Progenitor cell of endocrine pancreas (in vitro differentiated cells): ENCODE measurements around the gene C1R. TPM values are rescaled to one million over a fixed set of nuclear protein-coding genes. Genes with fewer than 3 reads are reported as not detected.

ENCODE experiments used
- DNase-seq: peaks from one replicate; pipeline ENCODE4 v3.0.0; 2021; ENCODE audit warnings: low spot score; ENCODE audit not compliant: unreplicated experiment
- H3K27ac Mint-ChIP-seq: 2 replicates; pipeline ENCODE4 v1.8.0; 2021; ENCODE audit warnings: mild to moderate bottlenecking, moderate library complexity, mixed read lengths
- H3K27me3 Mint-ChIP-seq: 2 replicates; pipeline ENCODE4 v1.8.0; 2021; ENCODE audit warnings: mixed read lengths
- H3K36me3 Mint-ChIP-seq: 2 replicates; pipeline ENCODE4 v1.8.0; 2022; ENCODE audit warnings: mixed read lengths; ENCODE audit not compliant: insufficient read depth
- H3K4me1 Mint-ChIP-seq: 2 replicates; pipeline ENCODE4 v1.8.0; 2021; ENCODE audit warnings: low read depth, mixed read lengths
- H3K4me3 Mint-ChIP-seq: 2 replicates; pipeline ENCODE4 v1.8.0; 2021; ENCODE audit warnings: low read depth, mild to moderate bottlenecking, moderate library complexity, mixed read lengths
- H3K9me3 Mint-ChIP-seq: 2 replicates; pipeline ENCODE4 v1.8.0; 2021; ENCODE audit warnings: low read depth, mixed read lengths
- total RNA-seq: library from RNA; stranded (reverse); gene quantifications from 2 replicates; pipeline ENCODE4 v1.2.1, GENCODE V29; 2021
- TF ChIP-seq, protein P1 (sequence below): fragments of 200-600 bp; sonication (generic); IDR thresholded peaks from one replicate; pipeline ENCODE4 v1.5.0; 2021; ENCODE audit warnings: antibody characterized with exemption, mild to moderate bottlenecking; ENCODE audit not compliant: unreplicated experiment

C1R gene
- total RNA-seq, 1 donor from 2014 or later: 10.2 TPM

DNA sequence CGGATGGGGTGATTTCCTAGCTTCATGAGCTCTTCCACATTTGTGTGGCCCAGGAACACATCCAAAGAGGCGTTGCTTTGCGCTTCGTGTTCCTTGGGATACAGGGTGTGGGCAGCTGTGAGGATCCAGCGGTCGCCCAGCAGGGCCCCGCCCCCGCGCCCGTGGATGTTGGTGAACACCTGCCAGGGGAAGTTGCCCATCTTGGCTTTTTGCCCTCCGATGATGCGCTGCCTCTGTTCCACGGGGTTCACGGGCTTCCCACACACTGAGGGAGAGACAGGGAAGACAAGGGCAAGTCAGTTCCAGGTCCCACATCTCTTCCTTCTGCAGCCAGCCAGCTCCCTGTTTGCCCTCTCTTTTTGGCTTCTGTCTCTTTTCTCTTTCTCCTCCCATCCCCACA, 11.2 kb downstream of the C1R start:
- H3K27me3 Mint-ChIP-seq: peaks cover 8% of the 10 kb centered on the region
- H3K9me3 Mint-ChIP-seq: peaks cover 6% of the 10 kb centered on the region
- H3K36me3 Mint-ChIP-seq: peaks cover 4% of the 10 kb centered on the region
- DNase-seq: no peak
- no peak overlapping the region for H3K27ac Mint-ChIP-seq
- H3K4me1 Mint-ChIP-seq: no peaks in the 10 kb centered on the region
- TF ChIP-seq, protein P1, sequence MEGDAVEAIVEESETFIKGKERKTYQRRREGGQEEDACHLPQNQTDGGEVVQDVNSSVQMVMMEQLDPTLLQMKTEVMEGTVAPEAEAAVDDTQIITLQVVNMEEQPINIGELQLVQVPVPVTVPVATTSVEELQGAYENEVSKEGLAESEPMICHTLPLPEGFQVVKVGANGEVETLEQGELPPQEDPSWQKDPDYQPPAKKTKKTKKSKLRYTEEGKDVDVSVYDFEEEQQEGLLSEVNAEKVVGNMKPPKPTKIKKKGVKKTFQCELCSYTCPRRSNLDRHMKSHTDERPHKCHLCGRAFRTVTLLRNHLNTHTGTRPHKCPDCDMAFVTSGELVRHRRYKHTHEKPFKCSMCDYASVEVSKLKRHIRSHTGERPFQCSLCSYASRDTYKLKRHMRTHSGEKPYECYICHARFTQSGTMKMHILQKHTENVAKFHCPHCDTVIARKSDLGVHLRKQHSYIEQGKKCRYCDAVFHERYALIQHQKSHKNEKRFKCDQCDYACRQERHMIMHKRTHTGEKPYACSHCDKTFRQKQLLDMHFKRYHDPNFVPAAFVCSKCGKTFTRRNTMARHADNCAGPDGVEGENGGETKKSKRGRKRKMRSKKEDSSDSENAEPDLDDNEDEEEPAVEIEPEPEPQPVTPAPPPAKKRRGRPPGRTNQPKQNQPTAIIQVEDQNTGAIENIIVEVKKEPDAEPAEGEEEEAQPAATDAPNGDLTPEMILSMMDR: no peak
- no peak overlapping the region for H3K4me3 Mint-ChIP-seq

DNA sequence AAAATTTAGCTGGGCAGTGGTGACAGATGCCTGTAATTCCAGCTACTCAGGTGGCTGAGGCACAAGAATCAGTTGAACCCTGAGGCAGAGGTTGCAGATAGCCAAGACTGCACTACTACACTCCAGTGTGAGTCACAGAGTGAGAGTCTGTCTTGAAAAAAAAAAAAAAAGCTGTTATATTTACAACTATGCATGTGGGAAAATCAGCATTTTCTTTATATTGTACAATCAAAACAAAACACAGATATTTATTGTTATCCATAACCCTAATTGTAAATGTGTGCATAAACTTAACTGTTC, 12.5 kb downstream of the C1R start:
- Mint-ChIP-seq H3K4me1 (no peaks in the 10 kb centered on the region), H3K4me3 (no peak overlapping the region), H3K27me3 (peaks cover 14% of the 10 kb centered on the region), H3K9me3 (peaks cover 6% of the 10 kb centered on the region), H3K36me3 (peaks cover 4% of the 10 kb centered on the region), H3K27ac (no peak overlapping the region)
- no peak for DNase-seq
- TF ChIP-seq, protein P1: no peak

DNA sequence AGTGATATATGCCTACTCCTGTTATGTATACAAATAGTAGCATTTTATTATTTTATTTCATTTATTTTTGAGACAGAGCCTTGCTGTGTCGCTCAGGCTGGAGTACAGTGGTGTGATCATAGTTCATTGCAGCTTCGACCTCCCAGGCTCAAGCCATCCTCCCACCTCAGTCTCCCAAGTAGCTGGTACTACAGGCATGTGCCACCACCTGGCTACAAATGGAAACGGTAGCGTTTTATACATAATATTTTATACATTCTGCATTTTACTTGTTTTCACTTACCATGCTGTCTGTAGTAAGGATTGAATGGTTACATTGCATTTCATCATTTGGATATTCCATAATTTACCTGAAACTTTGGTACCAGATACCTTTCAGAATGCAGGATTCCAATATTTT, 14.1 kb downstream of the C1R start:
- TF ChIP-seq, protein P1: no peak
- Mint-ChIP-seq H3K36me3 (peaks cover 2% of the 10 kb centered on the region), H3K27ac (no peak overlapping the region), H3K4me1 (no peaks in the 10 kb centered on the region), H3K4me3 (no peak overlapping the region), H3K9me3 (peaks cover 3% of the 10 kb centered on the region), H3K27me3 (peaks cover 18% of the 10 kb centered on the region)
- no peak for DNase-seq

DNA sequence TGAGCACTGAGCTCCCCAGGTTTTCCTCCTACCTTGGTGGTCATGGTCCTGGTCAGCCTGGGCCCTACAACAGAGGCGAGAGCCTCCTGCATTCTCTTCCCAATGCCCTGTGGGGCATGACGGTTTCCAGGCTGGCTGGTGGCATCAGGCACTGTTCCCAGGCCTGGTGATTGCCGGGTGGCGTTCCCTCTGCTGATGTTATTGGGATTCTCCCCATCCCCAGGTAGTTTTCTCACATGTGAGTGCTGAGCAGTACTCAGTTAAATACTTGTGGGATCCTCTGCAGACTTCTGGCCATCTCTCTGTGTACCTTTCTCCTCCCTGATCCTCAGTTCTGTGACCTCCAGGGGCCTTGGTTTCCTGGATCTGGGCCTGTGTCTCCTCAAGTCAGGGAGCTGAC, 15.8 kb downstream of the C1R start:
- Mint-ChIP-seq H3K36me3 (no peaks in the 10 kb centered on the region), H3K27me3 (peaks cover 26% of the 10 kb centered on the region), H3K9me3 (no peaks in the 10 kb centered on the region), H3K27ac (no peak overlapping the region), H3K4me3 (no peak overlapping the region), H3K4me1 (no peaks in the 10 kb centered on the region)
- TF ChIP-seq, protein P1: no peak
- DNase-seq: no peak

DNA sequence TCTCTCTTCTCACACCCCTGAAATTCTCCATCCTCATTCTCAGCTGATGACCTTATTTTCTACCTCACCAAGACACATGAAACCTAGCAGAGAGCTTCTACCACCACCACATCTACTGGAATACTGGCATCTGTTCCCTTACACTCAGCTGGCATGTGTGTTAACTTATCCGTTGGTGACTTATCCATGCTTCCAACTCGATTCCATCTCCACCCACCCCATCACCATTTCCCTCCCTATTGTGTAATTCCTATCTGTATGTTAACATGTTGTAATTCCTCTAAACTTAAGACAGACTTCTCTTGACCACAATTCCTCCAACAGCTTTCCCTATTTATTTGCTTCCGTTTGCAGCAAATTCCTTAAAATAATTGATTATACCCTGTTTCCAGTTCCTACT, 16.3 kb downstream of the C1R start:
- H3K4me3 Mint-ChIP-seq: no peak overlapping the region
- H3K27me3 Mint-ChIP-seq: peaks cover 26% of the 10 kb centered on the region
- TF ChIP-seq, protein P1: no peak
- H3K4me1 Mint-ChIP-seq: no peaks in the 10 kb centered on the region
- DNase-seq: no peak
- H3K9me3 Mint-ChIP-seq: no peaks in the 10 kb centered on the region
- no peak overlapping the region for H3K27ac Mint-ChIP-seq
- no peaks in the 10 kb centered on the region for H3K36me3 Mint-ChIP-seq
